K562 (cell line): ENCODE data around the gene PRDX6. TPM values are rescaled to one million over a fixed set of nuclear protein-coding genes. Genes with fewer than 3 reads are reported as not detected.

Source experiments
- ATAC-seq: fragments of 200-7000 bp; cut with Tn5 transposase; 3 replicates; pipeline ENCODE4 v1.9.1; 2020; ENCODE audit warnings: moderate library complexity
- BruUV-seq: library from RNA; stranded (reverse); fragments of 400-500 nt; replicated peaks from 2 replicates; lab custom pipeline; 2021; lab: Mats Ljungman, UMichigan
- CTCF ChIA-PET: fragments of 300-600 bp; formaldehyde crosslinking; extraction: SDS; loops from one replicate; lab custom pipeline; 2021; ENCODE audit warnings: low intra/inter-chr PET ratio; lab: Yijun Ruan, JAX
- POLR2A ChIA-PET: fragments of 300-600, 350-650 bp; sonication (Branson Sonifier 250); formaldehyde crosslinking; extraction: SDS; loops from one replicate; lab custom pipeline; 2021; ENCODE audit warnings: antibody characterized with exemption, inconsistent platforms; lab: Yijun Ruan, JAX
- DNase-seq, 4 experiments: peaks; one replicate each; pipeline versions ENCODE4 v3.0.0 to v3.0.0-alpha.2; 2011 to 2018; ENCODE audit warnings: low spot score in 3 of 4, mixed read lengths in 3 of 4; ENCODE audit errors: extremely low read depth in 1 of 4
- FAIRE-seq: peaks from 2 replicates; lab custom pipeline; 2011; peaks lifted over from hg19 to GRCh38; lab: Jason Lieb, UNC
- H2AFZ ChIP-seq: 2 replicates; pipeline ENCODE4 v1.6.0; 2011; ENCODE audit warnings: low read depth, low read length, control low read depth, inconsistent platforms
- H3K27ac ChIP-seq: fragments of 200-600 bp; 3 replicates; pipeline ENCODE4 v1.8.0; 2011; ENCODE audit warnings: low read depth, mild to moderate bottlenecking, control low read depth, inconsistent platforms, low read length, moderate library complexity, mixed read lengths; ENCODE audit errors: extremely low read depth
- H3K27me3 ChIP-seq, 2 experiments: fragments of 300-600 bp in 1 of 2; 2 replicates in 1 of 2; 3 replicates in 1 of 2; pipeline versions ENCODE4 v1.6.0 to v1.8.0; 2011; ENCODE audit warnings: inconsistent platforms in 2 of 2, low read length in 2 of 2, mild to moderate bottlenecking in 1 of 2, mixed read lengths in 1 of 2, moderate library complexity in 1 of 2; ENCODE audit not compliant: control insufficient read depth in 2 of 2, insufficient read depth in 2 of 2
- H3K36me3 ChIP-seq: fragments of 300-600 bp; 3 replicates; pipeline ENCODE4 v1.8.0; 2011; ENCODE audit warnings: mild to moderate bottlenecking, low read length, inconsistent platforms; ENCODE audit not compliant: control insufficient read depth, insufficient read depth
- H3K4me1 ChIP-seq, 2 experiments: fragments of 200-600 bp in 1 of 2; replicated peaks in 1 of 2; 2 replicates in 1 of 2; 3 replicates in 1 of 2; pipeline versions ENCODE4 v1.5.1 to v1.8.0; 2011; ENCODE audit warnings: inconsistent platforms in 2 of 2, low read length in 2 of 2, mild to moderate bottlenecking in 1 of 2, mixed read lengths in 1 of 2, moderate library complexity in 1 of 2; ENCODE audit not compliant: control insufficient read depth in 2 of 2, insufficient read depth in 2 of 2
- H3K4me2 ChIP-seq: 2 replicates; pipeline ENCODE4 v1.6.1; 2011; ENCODE audit warnings: low read length, control low read depth, inconsistent platforms, mixed read lengths; ENCODE audit not compliant: insufficient read depth
- H3K4me3 ChIP-seq: fragments of 200-600 bp; sonication (generic), shearing (Covaris generic); 2 replicates; pipeline ENCODE4 v1.5.1; 2016; ENCODE audit warnings: control low read depth, inconsistent platforms
- H3K79me2 ChIP-seq: fragments of 200-600 bp; 3 replicates; pipeline ENCODE4 v1.8.0; 2011; ENCODE audit warnings: low read length, inconsistent platforms; ENCODE audit not compliant: control insufficient read depth, insufficient read depth
- H3K9ac ChIP-seq, 2 experiments: 2 replicates each; pipeline versions ENCODE4 v1.6.0 to v1.6.1; 2011; ENCODE audit warnings: low read depth in 2 of 2, low read length in 2 of 2, control low read depth in 1 of 2, inconsistent platforms in 1 of 2, mild to moderate bottlenecking in 1 of 2, mixed read lengths in 1 of 2; ENCODE audit not compliant: insufficient read depth in 1 of 2
- H3K9me1 ChIP-seq: one replicate; pipeline ENCODE4 v1.6.0; 2011; ENCODE audit warnings: inconsistent platforms, mild to moderate bottlenecking, low read length, moderate library complexity; ENCODE audit not compliant: control insufficient read depth, insufficient read depth
- H3K9me3 ChIP-seq: replicated peaks from 2 replicates; pipeline ENCODE4 v1.5.1; 2011; ENCODE audit warnings: low read depth, low read length, inconsistent platforms; ENCODE audit not compliant: control insufficient read depth, insufficient read depth
- H4K20me1 ChIP-seq: replicated peaks from 2 replicates; pipeline ENCODE4 v1.6.1; 2011; ENCODE audit warnings: low read length, inconsistent platforms, mixed read lengths; ENCODE audit not compliant: control insufficient read depth, insufficient read depth
- BHLHE40 ChIP-seq: IDR thresholded peaks from 2 replicates; pipeline ENCODE4 v1.6.1; 2011; ENCODE audit warnings: low read length, improper control_type of control experiment
- CREB1 ChIP-seq, 2 experiments: sonication (generic) in 1 of 2; formaldehyde crosslinking in 1 of 2; IDR thresholded peaks; 2 replicates each; pipeline versions ENCODE4 v1.6.1 to v1.8.0; 2012 to 2022; ENCODE audit warnings: inconsistent platforms in 1 of 2, mild to moderate bottlenecking in 1 of 2, missing genetic modification reagents in 1 of 2, moderate library complexity in 1 of 2
- CTCF ChIP-seq, 3 experiments: IDR thresholded peaks in 2 of 3; conservative IDR thresholded peaks in 1 of 3; 2 replicates each; pipeline ENCODE4 v1.5.1; 2011 to 2012; ENCODE audit warnings: low read length in 3 of 3, mild to moderate bottlenecking in 3 of 3, control low read depth in 2 of 3, improper control_type of control experiment in 1 of 3, inconsistent platforms in 1 of 3, low read depth in 1 of 3, mixed read lengths in 1 of 3, moderate library complexity in 1 of 3; ENCODE audit not compliant: insufficient read depth in 2 of 3
- GTF2B ChIP-seq: IDR thresholded peaks from 2 replicates; pipeline ENCODE4 v1.6.1; 2011; ENCODE audit not compliant: insufficient read length; ENCODE audit errors: extremely low read depth
- KDM5B ChIP-seq: fragments of 200-600 bp; sonication (generic); IDR thresholded peaks from 2 replicates; pipeline ENCODE4 v1.6.1; 2012; ENCODE audit warnings: low read depth, mild to moderate bottlenecking, moderate library complexity, low read length, control low read depth, inconsistent platforms; ENCODE audit not compliant: insufficient replicate concordance
- KLF13 ChIP-seq: fragments of 450-650 bp; IDR thresholded peaks from 2 replicates; pipeline ENCODE4 v1.6.1; 2016; ENCODE audit warnings: missing genetic modification characterization, low read depth, mild to moderate bottlenecking, missing compliant biosample characterization, moderate library complexity, borderline replicate concordance
- NELFE ChIP-seq: IDR thresholded peaks from 2 replicates; pipeline ENCODE4 v1.6.1; 2011; ENCODE audit warnings: mild to moderate bottlenecking; ENCODE audit not compliant: insufficient read depth, insufficient read length
- SMAD4 ChIP-seq: fragments of 250-450 bp; sonication (Bioruptor Pico); conservative IDR thresholded peaks from 2 replicates; pipeline ENCODE4 v1.8.0; 2021; ENCODE audit warnings: inconsistent platforms, mild to moderate bottlenecking, moderate library complexity
- TAF7 ChIP-seq: fragments of 450-650 bp; IDR thresholded peaks from 2 replicates; pipeline ENCODE4 v1.6.1; 2016; ENCODE audit warnings: missing genetic modification characterization, missing compliant biosample characterization
- THAP12 ChIP-seq: fragments of 250-450 bp; sonication (Bioruptor Pico); IDR thresholded peaks from 2 replicates; pipeline ENCODE4 v1.9.0; 2021; ENCODE audit warnings: mild to moderate bottlenecking, inconsistent platforms
- ZBTB43 ChIP-seq: sonication (generic); formaldehyde crosslinking; IDR thresholded peaks from 2 replicates; pipeline ENCODE4 v1.8.0; 2023; ENCODE audit warnings: mild to moderate bottlenecking, missing genetic modification reagents
- ZNF41 ChIP-seq: fragments of 250-450 bp; sonication (Bioruptor Pico); conservative IDR thresholded peaks from 2 replicates; pipeline ENCODE4 v1.4.0; 2020; ENCODE audit warnings: mild to moderate bottlenecking
- whole genome bisulfite sequencing: fragments of 100-300 bp; shearing (Covaris generic); methylation state at CpG from one replicate; pipeline ENCODE4 v1.1.6; 2016; ENCODE audit warnings: low coverage, mixed read lengths; ENCODE audit not compliant: insufficient coverage; ENCODE audit errors: missing lambda C conversion rate; 5-methylcytosine and 5-hydroxymethylcytosine counted together
- in situ Hi-C: fragments of 300-500 bp; cut with MboI; formaldehyde crosslinking; loops from 4 replicates; pipeline ENCODE4 v1.15.0; 2018; ENCODE audit warnings: inconsistent platforms, mixed read lengths
- intact Hi-C: fragments of 100-400 bp; cut with micrococcal nuclease; formaldehyde crosslinking; loops from 2 replicates; pipeline ENCODE4 v1.14.2; 2022
- polyA plus RNA-seq, 8 experiments: library from polyadenylated mRNA; depleted of rRNA in 4 of 8; stranded (reverse) in 5 of 8; unstranded in 3 of 8; fragments of >200 nt; fragmentation: Nextera tagmentation in 2 of 8; fragmentation: Illumina TruSeq in 1 of 8; extraction: Ambion mirVana in 2 of 8; extraction: Trizol in 1 of 8; gene quantifications; 2 replicates each; pipeline versions ENCODE4 v1.2.1 to v1.2.3, GENCODE V29; 2011 to 2014; ENCODE audit warnings: inconsistent platforms in 1 of 8, missing spikeins in 1 of 8
- total RNA-seq, 7 experiments: library from RNA; depleted of rRNA in 6 of 7; stranded (reverse); fragments of >200 nt in 6 of 7; fragmentation: Illumina TruSeq in 2 of 7; extraction: Trizol in 2 of 7; gene quantifications; 2 replicates each; pipeline versions ENCODE4 v1.2.1 to v1.2.3, GENCODE V29; 2011 to 2021; ENCODE audit warnings: low replicate concordance in 1 of 7

PRDX6 gene
- total and polyA plus RNA-seq, 9 of the 15 experiments (the other 6 are each of a cell fraction or from before 2014, with no cell fraction given) = 277 to 1,082 (median 610) TPM

- FAIRE-seq = peak; percentile 74
- in situ Hi-C loops (no loop called here), intact Hi-C loops (loop anchor here (5.0 kb wide), 4 partner anchors 209 to 391 kb away; partner anchors contain the start of genes CENPL, DARS2, GAS5 and ZBTB37)
- peak overlapping the region; percentile 99 for H2AFZ ChIP-seq
- peaks cover 43% of the 10 kb centered on the region for H3K36me3 ChIP-seq
- no peaks in the 10 kb centered on the region for H3K27me3 ChIP-seq
- H3K27ac ChIP-seq = peak overlapping the region; percentile 82
- peaks cover 11 to 34% of the 10 kb centered on the region in 2 experiments for H3K4me1 ChIP-seq
- under 1% methylated on average over 33 of the region's 62 CpGs for WGBS
- H3K79me2 ChIP-seq = peaks cover 67% of the 10 kb centered on the region
- H3K4me2 ChIP-seq = peak overlapping the region; percentile 93
- H3K9me1 ChIP-seq = no peaks in the 10 kb centered on the region
- peak overlapping the region; percentile 78 to 95 for H3K9ac ChIP-seq
- ATAC-seq = peak; percentile 90
- peaks cover 5% of the 10 kb centered on the region; the same call in 1 of the 2 replicates for H4K20me1 ChIP-seq
- peaks cover 2% of the 10 kb centered on the region; the same call in 1 of the 2 replicates for H3K9me3 ChIP-seq
- TSS peak; percentile 75 for BruUV-seq
- CTCF ChIA-PET = no interaction called here
- peak overlapping the region; percentile 89 for H3K4me3 ChIP-seq
- peak; percentile 96 to 97 (median 96) for DNase-seq
- POLR2A ChIA-PET = interaction anchor here (0.5 to 4.2 kb wide), 20 partner anchors 9 to 802 kb away, joined by 3 to 39 read pairs (median 4); partner anchors contain the start of genes CENPL, GAS5, KLHL20 and ZBTB37
- TF ChIP-seq KLF13 (peak; percentile 19; the same call in 1 of the 2 replicates), CREB1 (IDR thresholded peaks at IDR 0.05) (peak; percentile 90), CREB1 (CRISPR knock-in tag; IDR thresholded peaks at IDR 0.05) (peak; percentile 63; the same call in 1 of the 2 replicates), TAF7 (tag) (no peak), SMAD4 (CRISPR knock-in tag) (peak; percentile 82), ZNF41 (CRISPR knock-in tag) (no peak), CTCF (IDR thresholded peaks at IDR 0.05 in 2 of 3, conservative IDR thresholded peaks at IDR 0.05 in 1 of 3; ENCODE audit: insufficient read depth in 2 of 3, low read depth in 1 of 3, low read length in 3 of 3) (peak in 1 of 3 experiments; percentile 17; a peak in 1 of 6 replicates), BHLHE40 (peak; percentile 90), KDM5B (peak; percentile 53), ZBTB43 (CRISPR knock-in tag) (0 out of 2 replicates have a peak, but pooled peaks have one; percentile 67), GTF2B (no peak), THAP12 (CRISPR knock-in tag) (peak; percentile 89), NELFE (no peak)
These were observed 360 bp upstream of the PRDX6 start for GRCh38 chr1:173476665-173477285.
